ENCODE data around the gene CXCL1. TPM values are rescaled to one million over a fixed set of nuclear protein-coding genes. Genes with fewer than 3 reads are reported as not detected.

The CXCL1 gene
- total and polyA plus RNA-seq, 2 donors (not counting 1 experiment from before 2014, with no cell fraction given), result 0.24 TPM; not detected in 1

GRCh38 chr4:73844806-73845205 lies 24.4 kb upstream of the CXCL1 start:
- ATAC-seq (ENCODE audit: low read depth) (no peak), DNase-seq (no peak)
- WGBS (ENCODE audit: insufficient coverage), result no CpG with 5 or more reads among the region's 2 CpGs
- Histone ChIP-seq H3K4me1 (ENCODE audit: control insufficient read depth in 2 of 2, insufficient read depth in 2 of 2, low read length in 2 of 2) (no peaks in the 10 kb centered on the region), H3K9me3 (ENCODE audit: control extremely low read depth in 1 of 3, control insufficient read depth in 2 of 3, insufficient read depth in 1 of 3, low read length in 2 of 3) (no peaks in the 10 kb centered on the region), H3K36me3 (replicated peaks in 1 of 2; ENCODE audit: control extremely low read depth in 1 of 2, control insufficient read depth in 1 of 2, extremely low read depth in 1 of 2, insufficient read depth in 2 of 2, low read length in 1 of 2) (no peaks in the 10 kb centered on the region), H2AFZ (ENCODE audit: insufficient read depth, low read depth, low read length, poor library complexity, severe bottlenecking) (no peak overlapping the region), H4K20me1 (ENCODE audit: control insufficient read depth, insufficient read depth, low read length, poor library complexity, severe bottlenecking) (no peaks in the 10 kb centered on the region), H3K27me3 (replicated peaks in 1 of 4; ENCODE audit: control extremely low read depth in 1 of 4, control insufficient read depth in 3 of 4, insufficient read depth in 4 of 4, low read length in 3 of 4) (no peaks in the 10 kb centered on the region), H3K4me3 (ENCODE audit: control extremely low read depth in 1 of 5, extremely low read depth in 1 of 5, insufficient read depth in 1 of 5, low read depth in 2 of 5, low read length in 4 of 5) (no peak overlapping the region), H3K79me2 (ENCODE audit: control insufficient read depth, insufficient read depth, low read length) (no peaks in the 10 kb centered on the region), H3K9ac (ENCODE audit: low read length) (no peak overlapping the region), H3K27ac (ENCODE audit: low read length in 2 of 2) (no peak overlapping the region), H3K4me2 (replicated peaks; ENCODE audit: low read depth, low read length, poor library complexity, severe bottlenecking) (no peak overlapping the region)
- Mint-ChIP-seq H3K27me3 (peaks cover 11% of the 10 kb centered on the region), H3K9me3 (ENCODE audit: insufficient read depth) (no peaks in the 10 kb centered on the region), H3K4me3 (no peak overlapping the region), H3K4me1 (no peaks in the 10 kb centered on the region), H3K27ac (no peak overlapping the region)
- no peak for TF ChIP-seq CTCF (IDR thresholded peaks at IDR 0.05)
- TF ChIP-seq EZH2 (IDR thresholded peaks at IDR 0.05; ENCODE audit: borderline replicate concordance, insufficient read depth, low read depth, low read length, poor library complexity, severe bottlenecking), result no peak
- ChIA-PET POLR2A (no interaction called here), CTCF (no interaction called here)
- intact Hi-C loops (cut with micrococcal nuclease), result no loop called here

GRCh38 chr4:73847526-73848182 lies 21.5 kb upstream of the CXCL1 start:
- WGBS (ENCODE audit: insufficient coverage), result 90% methylated on average over 1 of the region's 3 CpGs
- Histone ChIP-seq H4K20me1 (ENCODE audit: control insufficient read depth, insufficient read depth, low read length, poor library complexity, severe bottlenecking) (no peaks in the 10 kb centered on the region), H3K27ac (ENCODE audit: low read length in 2 of 2) (no peak overlapping the region), H2AFZ (ENCODE audit: insufficient read depth, low read depth, low read length, poor library complexity, severe bottlenecking) (no peak overlapping the region), H3K9me3 (ENCODE audit: control extremely low read depth in 1 of 3, control insufficient read depth in 2 of 3, insufficient read depth in 1 of 3, low read length in 2 of 3) (no peaks in the 10 kb centered on the region), H3K9ac (ENCODE audit: low read length) (no peak overlapping the region), H3K4me3 (ENCODE audit: control extremely low read depth in 1 of 5, extremely low read depth in 1 of 5, insufficient read depth in 1 of 5, low read depth in 2 of 5, low read length in 4 of 5) (no peak overlapping the region), H3K4me1 (ENCODE audit: control insufficient read depth in 2 of 2, insufficient read depth in 2 of 2, low read length in 2 of 2) (no peaks in the 10 kb centered on the region), H3K79me2 (ENCODE audit: control insufficient read depth, insufficient read depth, low read length) (no peaks in the 10 kb centered on the region), H3K27me3 (replicated peaks in 1 of 4; ENCODE audit: control extremely low read depth in 1 of 4, control insufficient read depth in 3 of 4, insufficient read depth in 4 of 4, low read length in 3 of 4) (no peaks in the 10 kb centered on the region), H3K36me3 (replicated peaks in 1 of 2; ENCODE audit: control extremely low read depth in 1 of 2, control insufficient read depth in 1 of 2, extremely low read depth in 1 of 2, insufficient read depth in 2 of 2, low read length in 1 of 2) (no peaks in the 10 kb centered on the region), H3K4me2 (replicated peaks; ENCODE audit: low read depth, low read length, poor library complexity, severe bottlenecking) (no peak overlapping the region)
- ChIA-PET POLR2A (no interaction called here), CTCF (no interaction called here)
- H3K4me1 Mint-ChIP-seq, result no peaks in the 10 kb centered on the region
- H3K4me3 Mint-ChIP-seq, result no peak overlapping the region
- peaks cover 19% of the 10 kb centered on the region for H3K27me3 Mint-ChIP-seq
- H3K27ac Mint-ChIP-seq, result no peak overlapping the region
- DNase-seq, result no peak
- intact Hi-C loops (cut with micrococcal nuclease), result no loop called here
- TF ChIP-seq EZH2 (IDR thresholded peaks at IDR 0.05; ENCODE audit: borderline replicate concordance, insufficient read depth, low read depth, low read length, poor library complexity, severe bottlenecking), result no peak
- no peak for TF ChIP-seq CTCF (IDR thresholded peaks at IDR 0.05)
- no peaks in the 10 kb centered on the region for H3K9me3 Mint-ChIP-seq (ENCODE audit: insufficient read depth)
- no peak for ATAC-seq (ENCODE audit: low read depth)
